ENCODE measurements around the gene BOK. TPM values are rescaled to one million over a fixed set of nuclear protein-coding genes. Genes with fewer than 3 reads are reported as not detected.

BOK gene
- polyA plus RNA-seq, 1 donor from 2014 or later, result 2.3 TPM

DNA sequence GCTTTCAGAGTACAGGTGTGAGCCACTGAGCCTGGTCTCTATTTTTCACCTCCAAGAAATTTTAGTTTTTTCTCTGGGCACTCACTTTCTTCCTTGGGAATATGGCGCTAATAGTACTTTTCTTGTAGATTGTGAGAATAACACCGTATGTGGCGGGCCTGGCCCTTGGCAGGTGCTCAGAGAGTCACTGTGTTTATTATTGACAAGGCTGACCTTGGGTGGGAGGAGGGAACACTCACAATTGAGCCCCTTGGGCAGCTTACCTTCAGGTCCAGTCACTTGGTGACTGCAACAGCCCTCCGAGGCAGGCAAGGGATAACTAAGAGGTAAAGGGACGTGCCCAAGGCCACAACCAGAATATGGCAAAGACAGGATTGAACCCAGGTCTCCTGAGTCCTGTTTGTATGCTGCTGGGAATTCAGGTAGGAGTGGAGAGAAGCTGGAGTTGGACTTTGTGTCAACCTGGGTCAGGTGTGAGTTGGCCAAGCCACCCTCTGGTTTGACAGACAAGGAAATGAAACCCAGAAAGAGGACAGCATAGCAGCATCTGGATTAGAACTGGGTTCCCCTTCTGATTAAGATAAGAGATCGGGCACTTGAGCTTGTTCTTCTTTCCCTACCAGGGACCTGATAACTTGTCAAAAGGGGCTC lies 47.3 kb upstream of the BOK start:
- H3K9me2 ChIP-seq (ENCODE audit: insufficient read depth, low read length), result no peaks in the 10 kb centered on the region
- H3K36me3 ChIP-seq (ENCODE audit: insufficient read depth, low read length), result no peaks in the 10 kb centered on the region
- H4K20me1 ChIP-seq (ENCODE audit: insufficient read depth), result no peaks in the 10 kb centered on the region
- H3F3A ChIP-seq (ENCODE audit: insufficient read depth, low read length, poor library complexity, severe bottlenecking), result no peaks in the 10 kb centered on the region
- H3K27ac ChIP-seq (ENCODE audit: low read length), result no peak overlapping the region
- no peak overlapping the region for H3K4me3 ChIP-seq (ENCODE audit: low read length)
- no peak for TF ChIP-seq SMC3 (conservative IDR thresholded peaks at IDR 0.05; ENCODE audit: poor library complexity)
- TF ChIP-seq EP300 (conservative IDR thresholded peaks at IDR 0.05; ENCODE audit: poor library complexity, severe bottlenecking), result no peak
- TF ChIP-seq POLR2AphosphoS5 (IDR thresholded peaks at IDR 0.05), result no peak
- no peak for TF ChIP-seq CTCF (IDR thresholded peaks at IDR 0.05; ENCODE audit: poor library complexity, severe bottlenecking)
- no peak for TF ChIP-seq TAF1 (IDR thresholded peaks at IDR 0.05; ENCODE audit: low read depth)
- no peak for TF ChIP-seq MXI1 (conservative IDR thresholded peaks at IDR 0.05; ENCODE audit: poor library complexity, severe bottlenecking)
- no peak overlapping the region for H2AFZ ChIP-seq (ENCODE audit: low read depth, low read length)
- no peaks in the 10 kb centered on the region for H3K27me3 ChIP-seq (ENCODE audit: insufficient read depth, low read depth, low read length)
- H3K9ac ChIP-seq (ENCODE audit: low read length), result no peak overlapping the region
- no peak overlapping the region for H3K4me2 ChIP-seq (ENCODE audit: low read length)
- no peaks in the 10 kb centered on the region for H3K9me3 ChIP-seq (ENCODE audit: low read length)
- peaks cover 16% of the 10 kb centered on the region for H3K79me2 ChIP-seq (replicated peaks; ENCODE audit: insufficient read depth, low read length)

DNA sequence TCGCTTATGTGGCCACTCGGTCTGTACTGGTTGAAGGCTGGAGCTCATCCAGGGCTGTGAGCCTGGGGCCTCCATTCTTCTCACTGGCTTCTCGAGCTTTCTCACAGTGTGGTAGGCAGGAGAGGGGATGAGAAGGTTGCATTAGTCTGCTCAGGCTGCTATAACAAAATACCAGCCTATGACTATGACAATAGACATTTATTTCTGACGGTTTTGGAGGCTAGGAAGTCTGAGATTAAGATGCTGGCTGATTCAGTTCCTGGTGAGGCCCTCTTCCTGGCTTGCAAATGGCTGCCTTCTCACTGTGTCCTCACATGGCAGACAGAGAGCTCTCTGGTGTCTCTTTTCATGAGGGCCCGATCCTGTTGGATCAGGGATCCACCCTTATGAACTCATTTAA lies 44.0 kb upstream of the BOK start:
- no peak overlapping the region for H3K4me2 ChIP-seq (ENCODE audit: low read length)
- no peaks in the 10 kb centered on the region for H3K9me2 ChIP-seq (ENCODE audit: insufficient read depth, low read length)
- no peaks in the 10 kb centered on the region for H3K36me3 ChIP-seq (ENCODE audit: insufficient read depth, low read length)
- H3K27me3 ChIP-seq (ENCODE audit: insufficient read depth, low read depth, low read length), result no peaks in the 10 kb centered on the region
- H4K20me1 ChIP-seq (ENCODE audit: insufficient read depth), result no peaks in the 10 kb centered on the region
- no peaks in the 10 kb centered on the region for H3F3A ChIP-seq (ENCODE audit: insufficient read depth, low read length, poor library complexity, severe bottlenecking)
- TF ChIP-seq MXI1 (conservative IDR thresholded peaks at IDR 0.05; ENCODE audit: poor library complexity, severe bottlenecking), result no peak
- no peak for TF ChIP-seq POLR2AphosphoS5 (IDR thresholded peaks at IDR 0.05)
- TF ChIP-seq, protein P1, sequence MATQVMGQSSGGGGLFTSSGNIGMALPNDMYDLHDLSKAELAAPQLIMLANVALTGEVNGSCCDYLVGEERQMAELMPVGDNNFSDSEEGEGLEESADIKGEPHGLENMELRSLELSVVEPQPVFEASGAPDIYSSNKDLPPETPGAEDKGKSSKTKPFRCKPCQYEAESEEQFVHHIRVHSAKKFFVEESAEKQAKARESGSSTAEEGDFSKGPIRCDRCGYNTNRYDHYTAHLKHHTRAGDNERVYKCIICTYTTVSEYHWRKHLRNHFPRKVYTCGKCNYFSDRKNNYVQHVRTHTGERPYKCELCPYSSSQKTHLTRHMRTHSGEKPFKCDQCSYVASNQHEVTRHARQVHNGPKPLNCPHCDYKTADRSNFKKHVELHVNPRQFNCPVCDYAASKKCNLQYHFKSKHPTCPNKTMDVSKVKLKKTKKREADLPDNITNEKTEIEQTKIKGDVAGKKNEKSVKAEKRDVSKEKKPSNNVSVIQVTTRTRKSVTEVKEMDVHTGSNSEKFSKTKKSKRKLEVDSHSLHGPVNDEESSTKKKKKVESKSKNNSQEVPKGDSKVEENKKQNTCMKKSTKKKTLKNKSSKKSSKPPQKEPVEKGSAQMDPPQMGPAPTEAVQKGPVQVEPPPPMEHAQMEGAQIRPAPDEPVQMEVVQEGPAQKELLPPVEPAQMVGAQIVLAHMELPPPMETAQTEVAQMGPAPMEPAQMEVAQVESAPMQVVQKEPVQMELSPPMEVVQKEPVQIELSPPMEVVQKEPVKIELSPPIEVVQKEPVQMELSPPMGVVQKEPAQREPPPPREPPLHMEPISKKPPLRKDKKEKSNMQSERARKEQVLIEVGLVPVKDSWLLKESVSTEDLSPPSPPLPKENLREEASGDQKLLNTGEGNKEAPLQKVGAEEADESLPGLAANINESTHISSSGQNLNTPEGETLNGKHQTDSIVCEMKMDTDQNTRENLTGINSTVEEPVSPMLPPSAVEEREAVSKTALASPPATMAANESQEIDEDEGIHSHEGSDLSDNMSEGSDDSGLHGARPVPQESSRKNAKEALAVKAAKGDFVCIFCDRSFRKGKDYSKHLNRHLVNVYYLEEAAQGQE (IDR thresholded peaks at IDR 0.05; ENCODE audit: borderline replicate concordance), result no peak
- no peak for TF ChIP-seq EZH2 (IDR thresholded peaks at IDR 0.05; ENCODE audit: borderline replicate concordance, insufficient read depth, low read length, poor library complexity, severe bottlenecking)
- TF ChIP-seq EP300 (conservative IDR thresholded peaks at IDR 0.05; ENCODE audit: poor library complexity, severe bottlenecking), result no peak
- no peak overlapping the region for H3K9ac ChIP-seq (ENCODE audit: low read length)
- H3K79me2 ChIP-seq (replicated peaks; ENCODE audit: insufficient read depth, low read length), result no peaks in the 10 kb centered on the region
- no peak overlapping the region for H2AFZ ChIP-seq (ENCODE audit: low read depth, low read length)
- H3K27ac ChIP-seq (ENCODE audit: low read length), result no peak overlapping the region
- no peak overlapping the region for H3K4me3 ChIP-seq (ENCODE audit: low read length)
- no peaks in the 10 kb centered on the region for H3K9me3 ChIP-seq (ENCODE audit: low read length)

Data from neural cell (in vitro differentiated cells).